Endothelial cell (in vitro differentiated cells): Measurements from ENCODE around the gene RIMS1. TPM values are rescaled to one million over a fixed set of nuclear protein-coding genes. Genes with fewer than 3 reads are reported as not detected.

ENCODE experiments used
- DNase-seq: peaks from one replicate; pipeline ENCODE4 v3.0.0; 2021; ENCODE audit warnings: low spot score
- H3K27ac Mint-ChIP-seq: one replicate; pipeline ENCODE4 v1.8.0; 2021; ENCODE audit warnings: mixed read lengths, inconsistent platforms; ENCODE audit not compliant: unreplicated experiment
- H3K27me3 Mint-ChIP-seq: one replicate; pipeline ENCODE4 v1.8.0; 2021; ENCODE audit warnings: mild to moderate bottlenecking, moderate library complexity, mixed read lengths, inconsistent platforms; ENCODE audit not compliant: unreplicated experiment
- H3K36me3 Mint-ChIP-seq: one replicate; pipeline ENCODE4 v1.8.0; 2021; ENCODE audit warnings: mild to moderate bottlenecking, low read depth, mixed read lengths, inconsistent platforms; ENCODE audit not compliant: unreplicated experiment
- H3K4me1 Mint-ChIP-seq: one replicate; pipeline ENCODE4 v1.8.0; 2021; ENCODE audit warnings: mild to moderate bottlenecking, mixed read lengths, inconsistent platforms; ENCODE audit not compliant: unreplicated experiment
- H3K4me3 Mint-ChIP-seq: one replicate; pipeline ENCODE4 v1.8.0; 2021; ENCODE audit warnings: mild to moderate bottlenecking, mixed read lengths, inconsistent platforms; ENCODE audit not compliant: unreplicated experiment
- H3K9me3 Mint-ChIP-seq: one replicate; pipeline ENCODE4 v1.8.0; 2021; ENCODE audit warnings: mixed read lengths, inconsistent platforms; ENCODE audit not compliant: unreplicated experiment
- total RNA-seq: library from RNA; stranded (reverse); fragmentation: NEBNext Ultra II Directional; extraction: Animal tissue kit (Norgen Biotek cat#: 25700); gene quantifications from one replicate; pipeline ENCODE4 v1.2.1, GENCODE V29; 2021; ENCODE audit not compliant: unreplicated experiment
- TF ChIP-seq, protein P1 (sequence below): fragments of 200-600 bp; sonication (generic); IDR thresholded peaks from one replicate; pipeline ENCODE4 v1.5.0; 2021; ENCODE audit warnings: antibody characterized with exemption; ENCODE audit not compliant: unreplicated experiment

The RIMS1 gene
- total RNA-seq, 1 donor from 2014 or later: 1.8 TPM

DNA sequence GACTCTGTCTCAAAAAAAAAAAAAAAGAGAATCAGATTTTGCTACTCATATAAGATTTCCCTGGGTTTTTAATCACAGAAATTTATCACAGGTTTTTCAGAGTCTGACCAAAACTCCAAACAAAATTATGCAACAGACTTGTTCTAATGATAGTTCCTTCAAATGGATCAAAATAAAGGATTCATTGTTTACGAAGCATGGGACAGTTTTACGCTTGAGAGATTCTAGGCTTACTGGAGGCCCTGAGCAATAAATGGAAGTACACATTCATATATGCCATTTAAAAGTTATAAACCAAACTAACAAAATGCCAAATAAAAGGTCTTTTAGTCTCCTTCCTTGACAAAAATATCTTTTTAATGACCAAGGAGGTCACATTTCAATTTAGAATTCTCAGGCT is 490.4 kb downstream of the RIMS1 start:
- Mint-ChIP-seq H3K4me1 (no peaks in the 10 kb centered on the region), H3K36me3 (no peaks in the 10 kb centered on the region), H3K9me3 (no peaks in the 10 kb centered on the region), H3K27ac (no peak overlapping the region), H3K27me3 (no peaks in the 10 kb centered on the region), H3K4me3 (no peak overlapping the region)
- no peak for DNase-seq
- TF ChIP-seq, protein P1, sequence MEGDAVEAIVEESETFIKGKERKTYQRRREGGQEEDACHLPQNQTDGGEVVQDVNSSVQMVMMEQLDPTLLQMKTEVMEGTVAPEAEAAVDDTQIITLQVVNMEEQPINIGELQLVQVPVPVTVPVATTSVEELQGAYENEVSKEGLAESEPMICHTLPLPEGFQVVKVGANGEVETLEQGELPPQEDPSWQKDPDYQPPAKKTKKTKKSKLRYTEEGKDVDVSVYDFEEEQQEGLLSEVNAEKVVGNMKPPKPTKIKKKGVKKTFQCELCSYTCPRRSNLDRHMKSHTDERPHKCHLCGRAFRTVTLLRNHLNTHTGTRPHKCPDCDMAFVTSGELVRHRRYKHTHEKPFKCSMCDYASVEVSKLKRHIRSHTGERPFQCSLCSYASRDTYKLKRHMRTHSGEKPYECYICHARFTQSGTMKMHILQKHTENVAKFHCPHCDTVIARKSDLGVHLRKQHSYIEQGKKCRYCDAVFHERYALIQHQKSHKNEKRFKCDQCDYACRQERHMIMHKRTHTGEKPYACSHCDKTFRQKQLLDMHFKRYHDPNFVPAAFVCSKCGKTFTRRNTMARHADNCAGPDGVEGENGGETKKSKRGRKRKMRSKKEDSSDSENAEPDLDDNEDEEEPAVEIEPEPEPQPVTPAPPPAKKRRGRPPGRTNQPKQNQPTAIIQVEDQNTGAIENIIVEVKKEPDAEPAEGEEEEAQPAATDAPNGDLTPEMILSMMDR: no peak

DNA sequence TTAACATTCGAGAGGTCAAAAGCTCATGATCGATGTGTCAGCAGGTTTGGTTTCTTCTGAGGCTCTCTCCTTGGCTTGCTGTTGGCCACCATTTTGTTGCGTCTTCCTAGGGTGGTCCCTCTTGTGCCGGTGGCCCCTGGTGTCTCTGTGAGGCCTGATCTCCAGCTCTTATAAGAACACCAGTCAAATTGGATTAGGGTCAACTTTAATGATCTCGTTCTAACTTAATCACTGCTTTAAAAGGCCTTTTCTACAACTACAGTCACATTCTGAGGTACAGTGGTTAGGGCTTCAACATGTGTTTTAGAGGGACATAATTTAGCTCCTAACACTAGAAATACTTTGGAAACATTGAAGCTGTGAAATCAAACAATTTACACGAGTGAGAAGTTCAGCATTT is 494.7 kb downstream of the RIMS1 start:
- H3K4me3 Mint-ChIP-seq: no peak overlapping the region
- no peak overlapping the region for H3K27ac Mint-ChIP-seq
- TF ChIP-seq, protein P1: no peak
- no peaks in the 10 kb centered on the region for H3K27me3 Mint-ChIP-seq
- no peaks in the 10 kb centered on the region for H3K4me1 Mint-ChIP-seq
- no peak for DNase-seq
- no peaks in the 10 kb centered on the region for H3K36me3 Mint-ChIP-seq
- H3K9me3 Mint-ChIP-seq: no peaks in the 10 kb centered on the region

DNA sequence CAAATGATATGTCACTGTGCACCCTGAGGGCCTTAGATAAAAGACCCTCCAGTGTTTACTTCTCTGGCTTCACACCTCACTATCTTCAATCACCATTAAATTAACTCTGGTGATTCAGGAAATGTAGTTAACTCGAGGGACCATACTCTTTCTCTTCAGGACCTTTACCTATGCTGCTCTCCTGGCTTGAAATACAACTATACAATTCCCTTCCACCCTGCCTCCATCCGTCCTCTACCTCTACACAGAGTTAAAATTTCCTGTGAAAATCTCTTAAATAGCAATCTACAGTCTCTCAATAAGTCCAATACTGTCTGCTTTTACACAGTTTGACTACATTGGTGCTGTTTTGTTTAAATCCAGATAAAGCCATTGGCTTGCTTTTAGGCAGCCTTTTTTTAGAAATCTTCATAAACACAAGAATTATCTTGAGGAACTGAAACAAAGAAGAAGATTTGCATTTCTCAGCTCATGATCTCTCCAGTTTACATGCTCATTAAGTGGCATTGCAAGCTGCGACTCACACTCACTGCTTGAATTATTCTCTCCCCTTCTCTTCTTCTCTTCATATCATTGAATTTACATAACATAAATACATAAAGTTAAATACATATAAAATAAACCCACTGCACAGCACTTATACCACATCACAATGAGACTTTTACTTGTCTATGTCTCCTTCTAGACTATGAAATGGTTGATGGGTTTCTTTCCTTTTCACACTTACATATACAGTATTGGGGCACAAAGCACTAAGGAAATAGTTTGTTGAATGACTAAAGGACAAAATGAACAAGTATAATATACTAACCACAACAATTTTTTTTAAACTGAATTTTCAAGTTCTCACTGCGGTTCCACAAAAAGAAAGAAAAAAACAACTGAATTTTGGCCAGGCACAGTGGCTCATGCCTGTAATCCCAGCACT is 496.5 kb downstream of the RIMS1 start:
- H3K27me3 Mint-ChIP-seq: no peaks in the 10 kb centered on the region
- H3K4me1 Mint-ChIP-seq: no peaks in the 10 kb centered on the region
- TF ChIP-seq, protein P1: no peak
- no peak overlapping the region for H3K27ac Mint-ChIP-seq
- H3K36me3 Mint-ChIP-seq: no peaks in the 10 kb centered on the region
- H3K9me3 Mint-ChIP-seq: no peaks in the 10 kb centered on the region
- DNase-seq: no peak
- H3K4me3 Mint-ChIP-seq: no peak overlapping the region

- no peak overlapping the region for H3K4me3 Mint-ChIP-seq
- TF ChIP-seq, protein P1: no peak
- H3K27ac Mint-ChIP-seq: no peak overlapping the region
- H3K4me1 Mint-ChIP-seq: no peaks in the 10 kb centered on the region
- H3K27me3 Mint-ChIP-seq: no peaks in the 10 kb centered on the region
- DNase-seq: no peak
- no peaks in the 10 kb centered on the region for H3K36me3 Mint-ChIP-seq
- H3K9me3 Mint-ChIP-seq: no peaks in the 10 kb centered on the region
Measured at GRCh38 chr6:72386324-72386723, 500.0 kb downstream of the RIMS1 start.

DNA sequence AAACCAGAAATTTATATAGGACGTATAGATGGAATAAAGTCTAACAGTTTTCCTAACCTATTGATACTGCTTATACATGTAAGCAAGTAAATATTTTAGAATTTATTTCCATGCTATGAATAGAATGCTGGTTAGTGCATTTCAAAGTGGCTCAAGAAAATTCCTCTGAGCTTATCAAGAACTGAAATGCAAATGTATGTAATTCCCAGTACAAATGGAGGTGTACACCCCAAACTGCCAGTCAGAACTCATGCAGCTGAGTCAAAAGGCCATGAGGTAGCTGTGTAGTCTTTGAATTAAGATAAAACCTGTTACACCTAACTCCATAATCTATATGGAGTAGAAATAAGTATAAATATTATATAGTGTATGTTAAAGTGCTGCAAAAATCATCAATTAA is 503.3 kb downstream of the RIMS1 start:
- no peak for DNase-seq
- Mint-ChIP-seq H3K4me1 (no peaks in the 10 kb centered on the region), H3K27ac (no peak overlapping the region), H3K4me3 (no peak overlapping the region), H3K36me3 (no peaks in the 10 kb centered on the region), H3K27me3 (no peaks in the 10 kb centered on the region), H3K9me3 (no peaks in the 10 kb centered on the region)
- TF ChIP-seq, protein P1: no peak
